Measurements from ENCODE around the gene HS6ST1. TPM values are rescaled to one million over a fixed set of nuclear protein-coding genes. Genes with fewer than 3 reads are reported as not detected.

HS6ST1 gene
- total and polyA plus RNA-seq, 7 donors: 12.0 to 27.4 (median 17.1) TPM

GRCh38 chr2:128364441-128364911 is 45.8 kb upstream of the HS6ST1 start:
- TF ChIP-seq POLR2A (IDR thresholded peaks at IDR 0.05) (no peak), POLR2AphosphoS5 (IDR thresholded peaks at IDR 0.05) (no peak), EP300 (IDR thresholded peaks at IDR 0.05) (no peak), CTCF (IDR thresholded peaks at IDR 0.05) (no peak)
- intact Hi-C loops (cut with DNase I): no loop called here
- WGBS, 2 donors: 93 to 94% methylated on average over 8 of the region's 8 CpGs
- H3K36me3 ChIP-seq: no peaks in the 10 kb centered on the region
- no peak overlapping the region for H3K4me3 ChIP-seq
- no peaks in the 10 kb centered on the region for H3K9me3 ChIP-seq
- DNase-seq: no peak
- H3K27ac ChIP-seq: no peak overlapping the region
- peaks cover 0 to 20% (median 17%) of the 10 kb centered on the region in 4 donors for H3K4me1 ChIP-seq
- H3K27me3 ChIP-seq: no peaks in the 10 kb centered on the region

- TF ChIP-seq EP300 (IDR thresholded peaks at IDR 0.05) (no peak), POLR2AphosphoS5 (IDR thresholded peaks at IDR 0.05) (no peak), POLR2A (IDR thresholded peaks at IDR 0.05) (no peak), CTCF (IDR thresholded peaks at IDR 0.05) (no peak)
- no peak overlapping the region for H3K4me3 ChIP-seq
- H3K27ac ChIP-seq: no peak overlapping the region
- intact Hi-C loops (cut with DNase I): no loop called here
- H3K27me3 ChIP-seq: no peaks in the 10 kb centered on the region
- WGBS, 2 donors: 87 to 90% methylated on average over 11 of the region's 11 CpGs
- H3K4me1 ChIP-seq: peaks cover 0 to 20% (median 17%) of the 10 kb centered on the region in 4 donors
- DNase-seq: no peak
- H3K36me3 ChIP-seq: no peaks in the 10 kb centered on the region
- no peaks in the 10 kb centered on the region for H3K9me3 ChIP-seq
Measured at GRCh38 chr2:128363934-128364361, 45.3 kb upstream of the HS6ST1 start.

- H3K27ac ChIP-seq: peak overlapping the region in 2 of 4 donors; percentile 20 to 62
- peaks cover 0 to 20% (median 17%) of the 10 kb centered on the region in 4 donors for H3K4me1 ChIP-seq
- H3K36me3 ChIP-seq: no peaks in the 10 kb centered on the region
- 34 to 55% methylated on average over 6 of the region's 6 CpGs for WGBS, 2 donors
- H3K9me3 ChIP-seq: no peaks in the 10 kb centered on the region
- no peak overlapping the region for H3K4me3 ChIP-seq
- no peak for TF ChIP-seq POLR2A (IDR thresholded peaks at IDR 0.05)
- DNase-seq: peak; percentile 64
- intact Hi-C loops (cut with DNase I): no loop called here
- no peaks in the 10 kb centered on the region for H3K27me3 ChIP-seq
Measured at GRCh38 chr2:128362889-128363228, 44.2 kb upstream of the HS6ST1 start.

- 73 to 81% methylated on average over 12 of the region's 12 CpGs for WGBS, 2 donors
- TF ChIP-seq CTCF (IDR thresholded peaks at IDR 0.05): no peak
- no peak for TF ChIP-seq POLR2A (IDR thresholded peaks at IDR 0.05)
- no peak for TF ChIP-seq POLR2AphosphoS5 (IDR thresholded peaks at IDR 0.05)
- TF ChIP-seq EP300 (IDR thresholded peaks at IDR 0.05): no peak
- no peaks in the 10 kb centered on the region for H3K9me3 ChIP-seq
- peaks cover 0 to 20% (median 17%) of the 10 kb centered on the region in 4 donors for H3K4me1 ChIP-seq
- no peaks in the 10 kb centered on the region for H3K36me3 ChIP-seq
- no peak overlapping the region for H3K4me3 ChIP-seq
- H3K27me3 ChIP-seq: no peaks in the 10 kb centered on the region
- peak overlapping the region in 2 of 4 donors; percentile 20 to 62 for H3K27ac ChIP-seq
- no peak for DNase-seq
- intact Hi-C loops (cut with DNase I): no loop called here
Measured at GRCh38 chr2:128362176-128362888, 43.7 kb upstream of the HS6ST1 start.

- Histone ChIP-seq H3K4me1 (peaks cover 0 to 20% (median 17%) of the 10 kb centered on the region in 4 donors), H3K27ac (no peak overlapping the region), H3K4me3 (no peak overlapping the region), H3K27me3 (no peaks in the 10 kb centered on the region), H3K9me3 (no peaks in the 10 kb centered on the region), H3K36me3 (no peaks in the 10 kb centered on the region)
- TF ChIP-seq POLR2A (IDR thresholded peaks at IDR 0.05) (no peak), EP300 (IDR thresholded peaks at IDR 0.05) (no peak)
- 85 to 92% methylated on average over 14 of the region's 14 CpGs for WGBS, 2 donors
- DNase-seq: no peak
- intact Hi-C loops (cut with DNase I): no loop called here
Measured at GRCh38 chr2:128361376-128362131, 42.9 kb upstream of the HS6ST1 start.
